Measurements from ENCODE around the gene DMP1. TPM values are rescaled to one million over a fixed set of nuclear protein-coding genes. Genes with fewer than 3 reads are reported as not detected.
"Not testable (repeated sequence)": the region's sequence is repeated elsewhere in the genome, so short reads cannot be mapped to it uniquely, and the experiment has no call there.

DMP1 gene
- total RNA-seq, 1 donor from 2014 or later = not detected

DNA sequence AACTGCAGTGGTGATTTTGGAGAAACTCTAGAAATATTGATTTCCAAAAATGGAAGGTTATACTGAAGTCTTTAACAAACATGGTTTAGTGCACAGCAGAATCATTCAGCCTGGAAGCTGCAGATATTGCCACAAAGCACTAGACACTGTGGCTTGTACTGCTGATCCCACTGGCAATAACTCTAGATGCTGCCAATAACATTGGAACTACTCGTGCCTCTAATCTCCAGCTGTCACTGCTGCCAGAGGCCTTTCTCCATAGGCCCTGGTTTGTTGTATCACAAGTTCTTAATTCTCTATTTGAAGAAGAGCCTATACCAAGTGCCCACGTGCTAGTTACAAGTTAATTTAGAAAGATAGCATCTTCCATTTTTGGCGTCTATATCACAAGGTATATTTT lies 19.3 kb downstream of the DMP1 start:
- H3K9me3 Mint-ChIP-seq (ENCODE audit: unreplicated experiment) = peaks cover 29% of the 10 kb centered on the region
- H3K4me3 Mint-ChIP-seq (ENCODE audit: unreplicated experiment) = no peak overlapping the region
- DNase-seq (ENCODE audit: extremely low spot score, unreplicated experiment) = no peak
- H3K27me3 Mint-ChIP-seq (ENCODE audit: unreplicated experiment) = peaks cover 4% of the 10 kb centered on the region
- H3K27ac Mint-ChIP-seq (ENCODE audit: unreplicated experiment) = no peak overlapping the region
- no peaks in the 10 kb centered on the region for H3K4me1 Mint-ChIP-seq (ENCODE audit: unreplicated experiment)
- no peaks in the 10 kb centered on the region for H3K36me3 Mint-ChIP-seq (ENCODE audit: unreplicated experiment)
- TF ChIP-seq CTCF (IDR thresholded peaks at IDR 0.05) = no peak

DNA sequence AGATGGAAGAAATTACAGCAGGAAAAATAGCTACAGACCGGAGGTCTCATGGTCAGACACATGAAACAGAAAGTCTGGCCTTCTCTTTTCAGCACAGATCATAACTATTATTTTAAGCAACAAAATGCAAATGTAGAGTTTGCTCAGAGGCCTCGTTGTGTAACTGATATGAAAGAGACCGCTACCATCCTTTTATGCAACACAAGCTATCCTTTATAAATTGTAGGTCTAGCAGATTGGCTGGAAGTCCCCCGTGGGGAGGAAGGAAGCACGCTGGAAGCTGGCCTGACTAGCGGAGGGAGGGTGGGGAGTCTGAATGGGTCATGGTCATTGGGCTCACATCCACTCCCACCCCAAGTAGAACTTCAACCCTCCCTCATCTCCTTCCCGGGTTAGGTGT lies 27.7 kb downstream of the DMP1 start:
- Mint-ChIP-seq H3K36me3 (ENCODE audit: unreplicated experiment) (no peaks in the 10 kb centered on the region), H3K4me1 (ENCODE audit: unreplicated experiment) (peaks cover 5% of the 10 kb centered on the region)

DNA sequence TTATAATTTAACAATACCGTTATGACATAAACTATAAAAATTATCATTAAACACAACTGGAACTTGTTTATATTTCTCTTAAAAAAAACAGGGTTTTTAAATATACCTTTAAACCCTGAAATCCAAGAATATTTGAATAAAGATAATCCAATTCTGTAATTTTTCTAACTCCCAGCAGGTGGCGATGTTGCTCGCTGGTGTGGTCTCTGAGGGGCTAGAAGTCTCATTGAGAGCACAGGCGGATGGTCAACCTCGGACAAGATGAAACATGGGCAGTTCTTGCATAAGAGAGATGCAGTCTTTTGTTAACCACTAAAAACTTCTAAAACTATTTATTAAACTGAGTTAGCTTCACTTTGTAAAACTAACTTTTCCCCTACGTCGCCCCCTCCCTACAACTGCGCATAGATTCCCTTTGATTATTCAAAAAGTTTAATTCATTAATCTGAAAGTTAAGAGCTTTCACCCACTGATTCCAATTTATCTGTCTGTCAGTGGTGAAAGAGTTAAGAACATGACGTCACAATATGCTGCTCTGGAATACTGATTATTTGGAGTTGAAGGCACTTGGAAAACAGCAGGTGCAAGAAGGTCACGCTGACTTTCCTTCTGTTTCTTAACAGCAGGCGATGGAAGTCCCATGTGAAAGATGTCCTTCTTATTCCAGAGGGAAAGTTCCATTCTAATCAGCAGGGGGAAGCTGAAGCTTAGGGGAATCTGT lies 29.5 kb downstream of the DMP1 start:
- Mint-ChIP-seq H3K27ac (ENCODE audit: unreplicated experiment) (no peak overlapping the region), H3K9me3 (ENCODE audit: unreplicated experiment) (peaks cover 10% of the 10 kb centered on the region), H3K36me3 (ENCODE audit: unreplicated experiment) (no peaks in the 10 kb centered on the region), H3K4me3 (ENCODE audit: unreplicated experiment) (no peak overlapping the region), H3K4me1 (ENCODE audit: unreplicated experiment) (peaks cover 5% of the 10 kb centered on the region), H3K27me3 (ENCODE audit: unreplicated experiment) (peaks cover 6% of the 10 kb centered on the region)
- DNase-seq (ENCODE audit: extremely low spot score, unreplicated experiment) = no peak
- TF ChIP-seq CTCF (IDR thresholded peaks at IDR 0.05) = peak; percentile 89

More for the DNA sequence above, 27.7 kb downstream of the DMP1 start:
- Mint-ChIP-seq H3K4me3 (ENCODE audit: unreplicated experiment) (no peak overlapping the region), H3K9me3 (ENCODE audit: unreplicated experiment) (peaks cover 19% of the 10 kb centered on the region), H3K27me3 (ENCODE audit: unreplicated experiment) (peaks cover 6% of the 10 kb centered on the region), H3K27ac (ENCODE audit: unreplicated experiment) (no peak overlapping the region)
- no peak for DNase-seq (ENCODE audit: extremely low spot score, unreplicated experiment)
- no peak for TF ChIP-seq CTCF (IDR thresholded peaks at IDR 0.05)

GRCh38 chr4:87680271-87680670 lies 30.2 kb downstream of the DMP1 start:
- Mint-ChIP-seq H3K4me1 (ENCODE audit: unreplicated experiment) (peaks cover 5% of the 10 kb centered on the region), H3K27ac (ENCODE audit: unreplicated experiment) (no peak overlapping the region), H3K27me3 (ENCODE audit: unreplicated experiment) (peaks cover 6% of the 10 kb centered on the region), H3K4me3 (ENCODE audit: unreplicated experiment) (no peak overlapping the region), H3K9me3 (ENCODE audit: unreplicated experiment) (peaks cover 4% of the 10 kb centered on the region), H3K36me3 (ENCODE audit: unreplicated experiment) (no peaks in the 10 kb centered on the region)
- TF ChIP-seq CTCF (IDR thresholded peaks at IDR 0.05) = no peak
- DNase-seq (ENCODE audit: extremely low spot score, unreplicated experiment) = no peak

DNA sequence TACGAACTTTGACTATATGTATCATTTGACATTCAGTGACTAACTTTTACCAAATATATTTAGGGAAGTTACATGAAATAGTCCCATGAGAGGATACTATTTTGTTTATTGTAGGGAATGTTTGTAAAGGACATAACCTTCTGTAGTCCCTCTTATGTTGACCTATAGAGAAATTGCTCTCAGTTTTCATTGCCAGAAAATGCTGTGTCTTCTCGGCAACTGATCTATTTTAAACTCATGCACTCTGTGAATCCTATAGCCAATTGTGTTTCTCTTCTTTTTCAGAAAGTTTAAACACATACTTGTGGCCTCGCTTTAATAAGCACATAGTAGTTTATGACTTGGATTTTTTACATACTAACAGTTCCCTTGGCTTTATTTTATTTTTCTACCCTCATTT lies 38.2 kb downstream of the DMP1 start:
- Mint-ChIP-seq H3K27ac (ENCODE audit: unreplicated experiment) (no peak overlapping the region), H3K9me3 (ENCODE audit: unreplicated experiment) (peaks cover 15% of the 10 kb centered on the region), H3K4me3 (ENCODE audit: unreplicated experiment) (no peak overlapping the region), H3K36me3 (ENCODE audit: unreplicated experiment) (peaks cover 4% of the 10 kb centered on the region), H3K27me3 (ENCODE audit: unreplicated experiment) (peaks cover 8% of the 10 kb centered on the region), H3K4me1 (ENCODE audit: unreplicated experiment) (no peaks in the 10 kb centered on the region)
- DNase-seq (ENCODE audit: extremely low spot score, unreplicated experiment) = no peak
- TF ChIP-seq CTCF (IDR thresholded peaks at IDR 0.05) = no peak

- H3K27me3 Mint-ChIP-seq (ENCODE audit: unreplicated experiment) = peaks cover 16% of the 10 kb centered on the region
- H3K4me3 Mint-ChIP-seq (ENCODE audit: unreplicated experiment); H3K36me3 Mint-ChIP-seq (ENCODE audit: unreplicated experiment); H3K4me1 Mint-ChIP-seq (ENCODE audit: unreplicated experiment); DNase-seq (ENCODE audit: extremely low spot score, unreplicated experiment); H3K27ac Mint-ChIP-seq (ENCODE audit: unreplicated experiment): not testable (repeated sequence)
- peaks cover 17% of the 10 kb centered on the region for H3K9me3 Mint-ChIP-seq (ENCODE audit: unreplicated experiment)
These were observed 40.9 kb downstream of the DMP1 start for GRCh38 chr4:87690947-87691346.

- H3K36me3 Mint-ChIP-seq (ENCODE audit: unreplicated experiment); DNase-seq (ENCODE audit: extremely low spot score, unreplicated experiment); H3K27me3 Mint-ChIP-seq (ENCODE audit: unreplicated experiment); H3K4me1 Mint-ChIP-seq (ENCODE audit: unreplicated experiment); H3K27ac Mint-ChIP-seq (ENCODE audit: unreplicated experiment); H3K4me3 Mint-ChIP-seq (ENCODE audit: unreplicated experiment): not testable (repeated sequence)
- H3K9me3 Mint-ChIP-seq (ENCODE audit: unreplicated experiment) = peaks cover 17% of the 10 kb centered on the region
These were observed 42.0 kb downstream of the DMP1 start for GRCh38 chr4:87692060-87692459.
